Gastroesophageal sphincter (tissue), 3 donors: ENCODE measurements around the gene SRRM1.

Experiments used
- CTCF ChIP-seq, 4 experiments: fragments of 200-600 bp in 2 of 4; fragments of 450-650 bp in 2 of 4; sonication (generic) in 1 of 4; IDR thresholded peaks; one replicate each; pipeline ENCODE4 v1.5.1; 2017 to 2019; ENCODE audit warnings: antibody characterized with exemption in 4 of 4, mild to moderate bottlenecking in 2 of 4, moderate library complexity in 2 of 4
- EP300 ChIP-seq: sonication (generic); formaldehyde crosslinking; IDR thresholded peaks from one replicate; pipeline ENCODE4 v1.6.1; 2017; ENCODE audit warnings: antibody characterized with exemption, mild to moderate bottlenecking
- POLR2A ChIP-seq, 2 donors: fragments of 450-650 bp; IDR thresholded peaks; one replicate each; pipeline ENCODE4 v1.6.1; 2017; ENCODE audit warnings: antibody characterized with exemption in 2 of 2, mild to moderate bottlenecking in 2 of 2, moderate library complexity in 1 of 2
- POLR2AphosphoS5 ChIP-seq: sonication (generic); formaldehyde crosslinking; IDR thresholded peaks from one replicate; pipeline ENCODE4 v1.6.1; 2017; ENCODE audit warnings: antibody characterized with exemption

- TF ChIP-seq POLR2A (IDR thresholded peaks at IDR 0.05), result no peak
- no peak for TF ChIP-seq CTCF (IDR thresholded peaks at IDR 0.05)
- no peak for TF ChIP-seq EP300
- TF ChIP-seq POLR2AphosphoS5, result no peak
Observed at GRCh38 chr1:24666794-24667193, 23.7 kb downstream of the SRRM1 start.
